Epithelial cell of proximal tubule (primary cell): ENCODE measurements around the gene PLA2G2F. TPM values are rescaled to one million over a fixed set of nuclear protein-coding genes. Genes with fewer than 3 reads are reported as not detected.

Source experiments
- DNase-seq: peaks from one replicate; pipeline ENCODE4 v3.0.0-alpha.2; 2011; ENCODE audit warnings: low read depth
- H3K4me3 ChIP-seq: 2 replicates; pipeline ENCODE4 v1.5.1; 2011; ENCODE audit warnings: low read depth, mild to moderate bottlenecking, low read length
- total RNA-seq: library from RNA; depleted of rRNA; stranded (reverse); fragments of >200 nt; gene quantifications from 2 replicates; pipeline ENCODE4 v1.2.3, GENCODE V29; 2015
- TF ChIP-seq, protein P1 (sequence below): conservative IDR thresholded peaks from 2 replicates; pipeline ENCODE4 v1.5.1; 2012; ENCODE audit warnings: low read depth, mild to moderate bottlenecking, low read length

The PLA2G2F gene
- total RNA-seq, 1 donor from 2014 or later: 4.2 TPM

DNA sequence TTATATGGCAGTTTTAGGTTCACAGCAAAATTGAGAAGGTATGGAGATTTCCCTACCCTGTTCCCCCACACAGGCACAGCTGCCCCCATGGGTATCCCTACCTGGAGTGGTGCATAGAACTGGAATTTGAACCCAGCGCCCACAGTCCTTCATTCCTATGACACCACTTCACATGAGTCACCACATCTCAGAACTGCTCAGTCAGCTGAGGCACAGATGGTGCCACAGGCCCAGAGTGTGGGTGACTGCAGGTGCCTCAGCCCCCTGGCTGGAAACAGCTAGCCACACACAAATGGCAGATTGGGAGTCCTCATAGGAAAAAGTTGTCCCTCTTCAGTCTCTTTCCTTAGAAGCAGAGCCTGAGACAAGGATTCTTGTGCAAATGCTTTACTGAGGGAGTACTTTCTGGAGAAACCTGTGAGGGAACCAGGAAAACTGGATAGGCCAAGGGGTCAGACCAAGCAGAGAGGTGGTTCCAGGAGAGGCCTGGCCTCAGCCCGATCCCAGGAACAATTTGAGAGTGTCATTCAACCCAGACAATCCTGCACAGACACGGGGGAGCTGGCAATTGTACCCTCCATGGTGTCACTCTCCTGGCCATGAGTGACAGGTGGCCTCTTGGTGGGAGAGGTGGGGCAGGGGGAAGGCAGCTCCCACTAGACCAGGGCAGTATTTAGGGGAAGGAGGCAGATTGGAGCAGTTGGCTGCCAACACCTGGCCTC lies 26.7 kb upstream of the PLA2G2F start:
- H3K4me3 ChIP-seq: no peak overlapping the region
- DNase-seq: no peak
- TF ChIP-seq, protein P1, sequence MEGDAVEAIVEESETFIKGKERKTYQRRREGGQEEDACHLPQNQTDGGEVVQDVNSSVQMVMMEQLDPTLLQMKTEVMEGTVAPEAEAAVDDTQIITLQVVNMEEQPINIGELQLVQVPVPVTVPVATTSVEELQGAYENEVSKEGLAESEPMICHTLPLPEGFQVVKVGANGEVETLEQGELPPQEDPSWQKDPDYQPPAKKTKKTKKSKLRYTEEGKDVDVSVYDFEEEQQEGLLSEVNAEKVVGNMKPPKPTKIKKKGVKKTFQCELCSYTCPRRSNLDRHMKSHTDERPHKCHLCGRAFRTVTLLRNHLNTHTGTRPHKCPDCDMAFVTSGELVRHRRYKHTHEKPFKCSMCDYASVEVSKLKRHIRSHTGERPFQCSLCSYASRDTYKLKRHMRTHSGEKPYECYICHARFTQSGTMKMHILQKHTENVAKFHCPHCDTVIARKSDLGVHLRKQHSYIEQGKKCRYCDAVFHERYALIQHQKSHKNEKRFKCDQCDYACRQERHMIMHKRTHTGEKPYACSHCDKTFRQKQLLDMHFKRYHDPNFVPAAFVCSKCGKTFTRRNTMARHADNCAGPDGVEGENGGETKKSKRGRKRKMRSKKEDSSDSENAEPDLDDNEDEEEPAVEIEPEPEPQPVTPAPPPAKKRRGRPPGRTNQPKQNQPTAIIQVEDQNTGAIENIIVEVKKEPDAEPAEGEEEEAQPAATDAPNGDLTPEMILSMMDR: no peak

DNA sequence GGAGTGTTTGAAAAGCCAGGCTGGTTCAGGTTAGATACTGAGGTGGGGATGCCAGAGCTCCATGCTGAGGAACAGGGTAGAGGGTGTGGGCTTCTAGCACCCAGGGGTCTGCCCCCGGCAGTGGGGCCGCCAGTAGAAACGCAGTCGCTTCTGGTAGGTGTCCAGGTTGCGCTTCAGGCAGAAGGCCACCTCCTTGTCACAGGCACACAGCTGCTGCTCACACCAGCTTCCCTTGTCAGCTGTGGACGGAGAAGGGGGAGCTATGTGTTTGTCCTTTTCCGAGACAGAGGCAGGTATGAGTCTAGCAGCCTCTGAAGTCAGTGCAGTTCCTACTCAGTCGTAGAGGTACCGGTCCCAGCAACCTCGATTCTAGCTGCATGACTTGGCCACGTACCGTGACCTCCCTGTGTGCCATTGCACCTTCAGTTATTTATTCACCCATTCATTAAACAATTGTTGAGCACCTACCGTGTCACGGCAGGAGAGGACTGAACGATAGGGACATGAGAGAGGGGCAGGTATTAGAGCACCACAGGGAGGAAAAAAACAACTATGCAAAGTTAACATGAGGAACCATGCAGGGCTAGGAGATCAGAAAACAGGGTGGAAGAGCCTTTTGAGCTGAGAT lies 25.0 kb upstream of the PLA2G2F start:
- TF ChIP-seq, protein P1: no peak
- no peak overlapping the region for H3K4me3 ChIP-seq
- DNase-seq: no peak

DNA sequence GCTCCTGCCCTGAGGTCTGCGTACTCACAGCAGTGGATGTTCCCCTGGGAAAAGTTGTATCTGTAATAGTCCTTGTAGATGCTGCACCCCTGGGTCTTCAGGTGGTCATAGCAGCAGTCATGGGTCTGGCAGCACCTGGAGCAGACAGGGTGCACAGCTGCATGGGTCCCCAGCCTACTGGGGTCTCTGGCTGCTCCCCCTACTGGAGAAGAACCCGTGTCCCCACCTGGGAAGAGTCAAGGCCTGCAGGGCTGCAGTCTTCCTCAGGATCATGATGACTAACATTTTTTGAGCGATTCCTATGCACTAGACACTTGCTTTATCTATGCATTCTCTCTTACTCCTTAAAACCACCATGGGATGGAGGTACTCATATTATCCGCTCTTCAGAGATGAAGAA lies 23.6 kb upstream of the PLA2G2F start:
- TF ChIP-seq, protein P1: no peak
- no peak for DNase-seq
- H3K4me3 ChIP-seq: no peak overlapping the region

DNA sequence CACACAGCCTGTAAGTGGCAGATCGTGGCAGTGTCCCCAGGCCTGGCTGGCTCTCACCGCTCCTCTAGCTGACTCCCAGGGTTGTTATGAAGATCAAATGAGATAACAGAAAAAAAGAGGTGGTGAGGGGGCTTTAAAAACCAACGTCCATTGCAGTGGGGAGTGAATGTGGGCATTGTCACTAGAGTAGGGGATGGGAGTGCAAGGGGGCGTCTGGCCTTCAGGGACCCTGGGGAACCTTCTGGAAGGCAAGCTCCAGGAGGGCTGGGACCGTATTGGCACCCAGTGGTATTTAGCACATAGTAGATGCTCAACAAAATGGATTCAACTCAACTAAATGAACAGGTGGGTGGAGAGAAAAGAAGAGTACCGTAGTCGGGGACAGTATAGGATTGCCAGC lies 23.2 kb upstream of the PLA2G2F start:
- no peak for DNase-seq
- TF ChIP-seq, protein P1: no peak
- H3K4me3 ChIP-seq: no peak overlapping the region

DNA sequence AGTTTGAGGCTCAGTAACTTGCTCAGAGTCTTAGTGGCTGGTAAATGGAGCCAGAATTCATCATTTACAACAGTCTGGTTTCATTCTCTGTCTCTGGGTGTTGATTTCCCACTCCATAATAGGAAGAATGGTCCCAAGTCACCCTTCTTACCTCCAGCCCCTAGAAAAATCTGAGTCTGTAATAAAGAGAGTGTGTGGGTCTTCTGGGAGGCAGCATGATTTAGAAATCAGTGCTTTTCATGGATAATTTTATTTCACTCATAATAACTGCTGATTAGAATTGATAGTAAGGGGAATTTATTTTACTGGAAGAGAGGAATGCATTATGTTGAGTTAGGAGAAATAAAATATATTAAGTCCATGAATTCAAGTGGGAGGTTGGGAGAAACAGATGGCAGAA lies 21.9 kb upstream of the PLA2G2F start:
- TF ChIP-seq, protein P1: no peak
- no peak for DNase-seq
- no peak overlapping the region for H3K4me3 ChIP-seq

DNA sequence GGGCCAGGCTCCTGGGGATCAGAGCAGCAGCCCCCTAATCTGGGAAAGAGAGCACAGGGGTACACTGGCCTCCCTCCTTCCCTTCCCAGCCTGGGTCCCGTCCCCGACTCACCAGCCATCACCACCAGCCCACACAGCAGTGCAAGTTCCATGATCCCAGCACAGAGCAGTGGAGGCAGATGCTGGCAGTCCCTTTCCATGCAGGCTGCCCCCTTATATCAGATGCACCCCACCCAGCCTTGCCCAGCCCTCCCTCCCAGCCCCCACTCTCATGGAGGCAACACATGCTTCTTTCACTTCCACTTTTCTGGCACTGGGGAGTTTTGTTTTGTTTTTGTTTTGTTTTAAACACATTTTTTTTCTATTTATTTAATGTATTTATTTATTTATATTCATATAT lies 19.8 kb upstream of the PLA2G2F start, which contains the start of gene PLA2G2D:
PLA2G2D (minus strand) TSS at position 190 of the 400 bp plus-strand sequence; CDS start at position 152, 38 bp downstream.
- TF ChIP-seq, protein P1: no peak
- no peak for DNase-seq
- no peak within 1 kb of the TSS for H3K4me3 ChIP-seq
